ENCODE results near the gene TIE1. TPM values are rescaled to one million over a fixed set of nuclear protein-coding genes. Genes with fewer than 3 reads are reported as not detected.
A peak's percentile ranks its signal among the peaks of the same experiment; 100 is the strongest.

The TIE1 gene
- polyA plus RNA-seq, 3 donors = 0.16 TPM; not detected in 2

- H3K4me3 ChIP-seq (replicated peaks in 1 of 3; ENCODE audit: low read depth in 2 of 3, low read length in 3 of 3) = no peak overlapping the region
- no peaks in the 10 kb centered on the region for H3K27me3 ChIP-seq (ENCODE audit: control insufficient read depth in 2 of 2, insufficient read depth in 2 of 2, low read length in 2 of 2)
- H3K27me3 Mint-ChIP-seq (ENCODE audit: low read depth in 3 of 3) = no peaks in the 10 kb centered on the region
- no CpG with 5 or more reads among the region's 4 CpGs for WGBS (ENCODE audit: insufficient coverage)
- peaks cover 55 to 56% of the 10 kb centered on the region in 2 donors for H3K36me3 Mint-ChIP-seq
- H3K36me3 ChIP-seq (replicated peaks in 1 of 2; ENCODE audit: control insufficient read depth in 1 of 2, insufficient read depth in 2 of 2, low read length in 2 of 2) = peaks cover 47 to 58% of the 10 kb centered on the region in 2 donors
- peaks cover 53 to 75% of the 10 kb centered on the region in 2 donors for H3K4me1 ChIP-seq (ENCODE audit: control insufficient read depth in 1 of 2, insufficient read depth in 2 of 2, low read length in 2 of 2)
- H4K20me1 ChIP-seq (ENCODE audit: insufficient read depth, low read length) = peaks cover 58% of the 10 kb centered on the region
- H3K27ac Mint-ChIP-seq = peak overlapping the region in 3 of 7 donors; percentile 4 to 50 (median 48)
- no peak for TF ChIP-seq CTCF (IDR thresholded peaks at IDR 0.05)
- DNase-seq = no peak
- peak overlapping the region in 1 of 2 donors; percentile 46 for H3K27ac ChIP-seq (ENCODE audit: low read depth in 1 of 2, low read length in 2 of 2)
- H3K4me3 Mint-ChIP-seq = no peak overlapping the region
- peaks cover 71% of the 10 kb centered on the region for H3K4me1 Mint-ChIP-seq
- H3K9me3 Mint-ChIP-seq = peaks cover 0 to 1% (median 0%) of the 10 kb centered on the region in 7 donors
- H3K9ac ChIP-seq (ENCODE audit: insufficient read depth, low read length, poor library complexity, severe bottlenecking) = no peak overlapping the region
- no peak overlapping the region for H3K4me2 ChIP-seq (replicated peaks; ENCODE audit: extremely low read depth, low read length, poor library complexity, severe bottlenecking)
- no peak overlapping the region for H2AFZ ChIP-seq (ENCODE audit: insufficient read depth, low read depth, low read length, poor library complexity, severe bottlenecking)
- H3K79me2 ChIP-seq (ENCODE audit: insufficient read depth, low read length) = peaks cover 65% of the 10 kb centered on the region
- intact Hi-C loops (cut with micrococcal nuclease) = loop anchor here (2.0 to 10.0 kb wide), 2 partner anchors 28 to 186 kb away; partner anchors contain the start of genes CFAP57 (in 1 of the 2), EBNA1BP2 (in 1 of the 2), MED8 (in 1 of the 2) and SZT2 (in 1 of the 2)
- H3K9me3 ChIP-seq (replicated peaks in 1 of 2; ENCODE audit: control insufficient read depth in 1 of 2, insufficient read depth in 1 of 2, low read length in 2 of 2) = no peaks in the 10 kb centered on the region
Measured at GRCh38 chr1:43360616-43361015, 59.8 kb downstream of the TIE1 start.

- Histone ChIP-seq H3K9me3 (replicated peaks in 1 of 2; ENCODE audit: control insufficient read depth in 1 of 2, insufficient read depth in 1 of 2, low read length in 2 of 2) (no peaks in the 10 kb centered on the region), H3K4me1 (ENCODE audit: control insufficient read depth in 1 of 2, insufficient read depth in 2 of 2, low read length in 2 of 2) (peaks cover 61 to 90% of the 10 kb centered on the region in 2 donors), H3K36me3 (replicated peaks in 1 of 2; ENCODE audit: control insufficient read depth in 1 of 2, insufficient read depth in 2 of 2, low read length in 2 of 2) (peaks cover 47 to 62% of the 10 kb centered on the region in 2 donors), H4K20me1 (ENCODE audit: insufficient read depth, low read length) (peaks cover 71% of the 10 kb centered on the region), H3K4me2 (replicated peaks; ENCODE audit: extremely low read depth, low read length, poor library complexity, severe bottlenecking) (no peak overlapping the region), H2AFZ (ENCODE audit: insufficient read depth, low read depth, low read length, poor library complexity, severe bottlenecking) (no peak overlapping the region), H3K4me3 (replicated peaks in 1 of 3; ENCODE audit: low read depth in 2 of 3, low read length in 3 of 3) (no peak overlapping the region), H3K27me3 (ENCODE audit: control insufficient read depth in 2 of 2, insufficient read depth in 2 of 2, low read length in 2 of 2) (no peaks in the 10 kb centered on the region), H3K79me2 (ENCODE audit: insufficient read depth, low read length) (peaks cover 86% of the 10 kb centered on the region), H3K27ac (ENCODE audit: low read depth in 1 of 2, low read length in 2 of 2) (peak overlapping the region; percentile 16 to 97), H3K9ac (ENCODE audit: insufficient read depth, low read length, poor library complexity, severe bottlenecking) (no peak overlapping the region)
- no peak for TF ChIP-seq CTCF (IDR thresholded peaks at IDR 0.05)
- peaks cover 0 to 1% (median 0%) of the 10 kb centered on the region in 7 donors for H3K9me3 Mint-ChIP-seq
- 60% methylated on average over 6 of the region's 9 CpGs for WGBS (ENCODE audit: insufficient coverage)
- peaks cover 55 to 62% of the 10 kb centered on the region in 2 donors for H3K36me3 Mint-ChIP-seq
- intact Hi-C loops (cut with micrococcal nuclease) = loop anchor here in 1 of 2 donors (10.0 kb wide), 1 partner anchor 189 kb away; the partner anchor contains the start of genes CFAP57 and EBNA1BP2
- peak overlapping the region in 6 of 7 donors; percentile 47 to 91 (median 77) for H3K27ac Mint-ChIP-seq
- H3K27me3 Mint-ChIP-seq (ENCODE audit: low read depth in 3 of 3) = no peaks in the 10 kb centered on the region
- peaks cover 80% of the 10 kb centered on the region for H3K4me1 Mint-ChIP-seq
- no peak overlapping the region for H3K4me3 Mint-ChIP-seq
- no peak for DNase-seq
Measured at GRCh38 chr1:43363283-43363934, 62.6 kb downstream of the TIE1 start.

Data from CD14-positive monocyte (primary cell).